Mesenchymal stem cell (in vitro differentiated cells and primary cell): Measurements from ENCODE around the gene PDE11A.

ENCODE experiments used
- DNase-seq: peaks from one replicate; pipeline ENCODE4 v3.0.0-alpha.2; 2013
- H2AFZ ChIP-seq: one replicate; pipeline ENCODE4 v1.6.1; 2013; ENCODE audit warnings: low read depth, mild to moderate bottlenecking, control low read depth, inconsistent platforms, low read length, moderate library complexity
- H2AK5ac ChIP-seq: 2 replicates; pipeline ENCODE4 v1.6.1; 2013; ENCODE audit warnings: low read length, moderate library complexity, mild to moderate bottlenecking, inconsistent platforms; ENCODE audit not compliant: severe bottlenecking
- H2BK120ac ChIP-seq: one replicate; pipeline ENCODE4 v1.6.1; 2013; ENCODE audit warnings: low read depth, mild to moderate bottlenecking, inconsistent platforms, low read length, moderate library complexity
- H2BK12ac ChIP-seq, 2 experiments: one replicate each; pipeline ENCODE4 v1.6.1; 2013; ENCODE audit warnings: inconsistent platforms in 2 of 2, low read length in 2 of 2, mild to moderate bottlenecking in 2 of 2, moderate library complexity in 2 of 2, control low read depth in 1 of 2
- H2BK15ac ChIP-seq: one replicate; pipeline ENCODE4 v1.6.1; 2013; ENCODE audit warnings: mild to moderate bottlenecking, low read depth, inconsistent platforms; ENCODE audit not compliant: poor library complexity, severe bottlenecking
- H2BK5ac ChIP-seq: 2 replicates; pipeline ENCODE4 v1.6.1; 2013; ENCODE audit warnings: low read depth, mild to moderate bottlenecking, low read length, control low read depth, inconsistent platforms; ENCODE audit not compliant: poor library complexity, severe bottlenecking
- H3K14ac ChIP-seq, 2 experiments: one replicate each; pipeline ENCODE4 v1.6.1; 2013; ENCODE audit warnings: inconsistent platforms in 2 of 2, low read length in 2 of 2, control low read depth in 1 of 2, mild to moderate bottlenecking in 1 of 2, moderate library complexity in 1 of 2
- H3K18ac ChIP-seq, 2 experiments: one replicate each; pipeline ENCODE4 v1.6.1; 2013; ENCODE audit warnings: inconsistent platforms in 2 of 2, low read length in 2 of 2, control low read depth in 1 of 2, low read depth in 1 of 2, mild to moderate bottlenecking in 1 of 2
- H3K23ac ChIP-seq, 2 experiments: one replicate each; pipeline ENCODE4 v1.6.1; 2013; ENCODE audit warnings: inconsistent platforms in 2 of 2, low read length in 2 of 2, mild to moderate bottlenecking in 2 of 2, moderate library complexity in 2 of 2, control low read depth in 1 of 2
- H3K27ac ChIP-seq: 2 replicates; pipeline ENCODE4 v1.5.1; 2013; ENCODE audit warnings: mild to moderate bottlenecking, moderate library complexity, low read length, control low read depth, inconsistent platforms; ENCODE audit not compliant: poor library complexity, severe bottlenecking
- H3K27me3 ChIP-seq, 2 experiments: 2 replicates each; pipeline versions ENCODE4 v1.6.1 to v1.7.0; 2013; ENCODE audit warnings: low read length in 2 of 2, mild to moderate bottlenecking in 2 of 2, moderate library complexity in 2 of 2, control low read depth in 1 of 2, inconsistent platforms in 1 of 2; ENCODE audit not compliant: control insufficient read depth in 1 of 2, insufficient read depth in 1 of 2
- H3K36me3 ChIP-seq, 2 experiments: 2 replicates each; pipeline versions ENCODE4 v1.6.1 to v1.7.0; 2013; ENCODE audit warnings: low read length in 2 of 2, control low read depth in 1 of 2, inconsistent platforms in 1 of 2, low read depth in 1 of 2, mild to moderate bottlenecking in 1 of 2; ENCODE audit not compliant: insufficient read depth in 2 of 2, control insufficient read depth in 1 of 2
- H3K4ac ChIP-seq, 2 experiments: one replicate each; pipeline ENCODE4 v1.6.1; 2013; ENCODE audit warnings: inconsistent platforms in 2 of 2, low read length in 2 of 2, mild to moderate bottlenecking in 2 of 2, moderate library complexity in 2 of 2, control low read depth in 1 of 2, low read depth in 1 of 2
- H3K4me1 ChIP-seq: 2 replicates; pipeline ENCODE4 v1.6.1; 2013; ENCODE audit warnings: low read depth, low read length, control low read depth; ENCODE audit not compliant: control insufficient read depth, insufficient read depth
- H3K4me2 ChIP-seq: 2 replicates; pipeline ENCODE4 v1.6.1; 2013; ENCODE audit warnings: low read length, mild to moderate bottlenecking, inconsistent platforms; ENCODE audit not compliant: poor library complexity, severe bottlenecking
- H3K4me3 ChIP-seq, 2 experiments: 2 replicates each; pipeline versions ENCODE4 v1.5.1 to v1.7.0; 2013; ENCODE audit warnings: low read length in 2 of 2, mild to moderate bottlenecking in 2 of 2, control low read depth in 1 of 2, low read depth in 1 of 2; ENCODE audit not compliant: insufficient read depth in 1 of 2
- H3K79me1 ChIP-seq: replicated peaks from 2 replicates; pipeline ENCODE4 v1.6.1; 2013; ENCODE audit warnings: mild to moderate bottlenecking, control low read depth, low read length, inconsistent platforms; ENCODE audit not compliant: poor library complexity, severe bottlenecking
- H3K9ac ChIP-seq: 2 replicates; pipeline ENCODE4 v1.7.0; 2013; ENCODE audit warnings: mild to moderate bottlenecking, low read length, moderate library complexity
- H3K9me3 ChIP-seq: 2 replicates; pipeline ENCODE4 v1.7.0; 2013; ENCODE audit warnings: mild to moderate bottlenecking, low read length; ENCODE audit not compliant: control insufficient read depth
- H4K8ac ChIP-seq: one replicate; pipeline ENCODE4 v1.6.1; 2013; ENCODE audit warnings: inconsistent platforms, mild to moderate bottlenecking, low read length, moderate library complexity
- H4K91ac ChIP-seq: one replicate; pipeline ENCODE4 v1.6.1; 2013; ENCODE audit warnings: mild to moderate bottlenecking, low read length, inconsistent platforms
- WGBS: methylation state at CpG from one replicate; pipeline ENCODE4 v1.1.7; 2013; ENCODE audit warnings: mixed read lengths; 5-methylcytosine and 5-hydroxymethylcytosine counted together

Gene PDE11A

GRCh38 chr2:177873915-177874314 lies 198.7 kb downstream of the PDE11A start:
- Histone ChIP-seq H3K36me3 (no peaks in the 10 kb centered on the region), H3K4me1 (no peaks in the 10 kb centered on the region), H3K79me1 (no peaks in the 10 kb centered on the region), H3K9me3 (no peaks in the 10 kb centered on the region), H3K27ac (no peak overlapping the region), H3K27me3 (no peaks in the 10 kb centered on the region), H3K9ac (no peak overlapping the region), H2BK12ac (no peak overlapping the region), H3K4me3 (no peak overlapping the region), H3K18ac (no peak overlapping the region), H3K4ac (no peak overlapping the region), H2BK15ac (no peak overlapping the region), H3K23ac (no peak overlapping the region), H4K91ac (no peak overlapping the region), H3K4me2 (no peak overlapping the region), H4K8ac (no peak overlapping the region), H2BK120ac (no peak overlapping the region), H2BK5ac (no peak overlapping the region), H2AFZ (no peak overlapping the region), H2AK5ac (no peak overlapping the region), H3K14ac (no peak overlapping the region)
- 86% methylated on average over 1 of the region's 1 CpG for WGBS
- no peak for DNase-seq

DNA sequence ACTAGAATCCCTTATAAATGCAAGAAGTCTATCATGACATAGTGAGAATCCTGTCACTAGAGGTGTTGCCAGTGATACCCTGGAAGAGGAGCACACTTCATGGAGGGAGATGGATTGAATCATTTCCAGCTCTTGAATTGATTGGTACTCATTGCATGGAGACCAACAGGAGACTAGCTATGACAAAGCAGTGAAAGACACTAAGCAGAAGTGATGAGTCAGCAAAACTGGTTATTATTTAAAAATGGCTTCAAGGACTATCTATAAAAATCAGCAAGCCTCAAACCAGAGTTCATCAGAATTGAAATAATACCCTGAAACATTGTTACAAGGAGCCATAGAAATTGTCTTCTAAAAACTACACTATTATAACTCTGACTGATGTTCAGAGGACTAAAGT lies 200.3 kb downstream of the PDE11A start:
- H4K8ac ChIP-seq = no peak overlapping the region
- H2BK120ac ChIP-seq = no peak overlapping the region
- H3K9me3 ChIP-seq = no peaks in the 10 kb centered on the region
- no peaks in the 10 kb centered on the region for H3K27me3 ChIP-seq
- no peak overlapping the region for H2AFZ ChIP-seq
- no peak overlapping the region for H2BK15ac ChIP-seq
- H2AK5ac ChIP-seq = no peak overlapping the region
- H3K18ac ChIP-seq = no peak overlapping the region
- H3K79me1 ChIP-seq = no peaks in the 10 kb centered on the region
- no peak overlapping the region for H3K14ac ChIP-seq
- H3K4me2 ChIP-seq = no peak overlapping the region
- H3K9ac ChIP-seq = no peak overlapping the region
- H3K23ac ChIP-seq = no peak overlapping the region
- no peak overlapping the region for H4K91ac ChIP-seq
- H2BK12ac ChIP-seq = no peak overlapping the region
- no peak overlapping the region for H3K4ac ChIP-seq
- no peak overlapping the region for H2BK5ac ChIP-seq
- no peak overlapping the region for H3K4me3 ChIP-seq
- no peak for DNase-seq
- H3K27ac ChIP-seq = no peak overlapping the region
- no peaks in the 10 kb centered on the region for H3K4me1 ChIP-seq
- H3K36me3 ChIP-seq = no peaks in the 10 kb centered on the region

DNA sequence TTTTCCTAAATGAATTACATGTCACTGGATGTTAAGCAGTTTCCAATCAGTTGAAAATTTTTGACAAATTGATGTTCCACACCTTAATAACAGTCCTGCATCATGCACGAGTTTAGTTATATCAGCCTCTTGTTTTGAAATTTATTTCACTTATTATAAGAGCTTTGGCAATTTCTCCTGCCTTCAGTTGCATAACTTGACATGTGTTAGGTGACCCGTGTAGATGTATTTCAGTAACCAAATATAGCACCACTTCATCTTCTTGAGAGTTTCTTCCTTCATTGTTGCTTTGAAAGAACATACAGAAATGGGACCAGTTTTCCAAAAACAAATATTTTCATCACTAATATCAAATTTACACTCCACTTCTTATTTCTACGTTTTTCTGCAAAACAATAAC lies 202.7 kb downstream of the PDE11A start:
- H4K8ac ChIP-seq = no peak overlapping the region
- no peak overlapping the region for H3K23ac ChIP-seq
- H2AFZ ChIP-seq = no peak overlapping the region
- no peak overlapping the region for H2BK120ac ChIP-seq
- no peak overlapping the region for H2BK5ac ChIP-seq
- H3K4me3 ChIP-seq = no peak overlapping the region
- H3K4me2 ChIP-seq = no peak overlapping the region
- no peaks in the 10 kb centered on the region for H3K27me3 ChIP-seq
- no peak overlapping the region for H2BK12ac ChIP-seq
- no peaks in the 10 kb centered on the region for H3K4me1 ChIP-seq
- H2BK15ac ChIP-seq = no peak overlapping the region
- 80% methylated on average over 2 of the region's 3 CpGs for WGBS
- no peaks in the 10 kb centered on the region for H3K36me3 ChIP-seq
- no peak overlapping the region for H3K27ac ChIP-seq
- no peak overlapping the region for H4K91ac ChIP-seq
- H3K18ac ChIP-seq = no peak overlapping the region
- H3K9me3 ChIP-seq = no peaks in the 10 kb centered on the region
- H2AK5ac ChIP-seq = no peak overlapping the region
- H3K9ac ChIP-seq = no peak overlapping the region
- no peak overlapping the region for H3K4ac ChIP-seq
- no peak overlapping the region for H3K14ac ChIP-seq
- DNase-seq = no peak
- no peaks in the 10 kb centered on the region for H3K79me1 ChIP-seq

DNA sequence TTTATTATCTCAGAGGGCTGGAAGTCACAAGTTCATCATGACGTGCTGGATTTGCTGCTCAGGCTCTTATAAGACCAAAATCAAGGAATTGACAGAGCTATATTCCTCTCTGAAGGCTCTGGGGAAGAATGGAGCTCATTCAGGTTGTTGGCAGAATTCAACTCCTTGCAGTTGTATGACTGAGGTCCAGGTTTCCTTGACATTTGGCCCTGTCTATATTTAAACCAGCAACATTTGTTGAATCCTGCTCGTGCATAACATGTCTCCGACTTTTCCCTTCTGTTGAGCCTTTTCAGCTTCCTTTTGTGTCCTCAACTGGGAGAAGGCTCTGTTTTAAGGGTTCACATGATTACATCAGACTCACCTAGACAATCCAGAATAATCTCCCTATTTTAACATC lies 203.4 kb downstream of the PDE11A start:
- no peak overlapping the region for H3K23ac ChIP-seq
- no peak overlapping the region for H3K14ac ChIP-seq
- H4K91ac ChIP-seq = no peak overlapping the region
- H3K79me1 ChIP-seq = no peaks in the 10 kb centered on the region
- H3K27me3 ChIP-seq = no peaks in the 10 kb centered on the region
- WGBS = 73% methylated on average over 3 of the region's 3 CpGs
- H3K4me2 ChIP-seq = no peak overlapping the region
- no peak for DNase-seq
- H3K4me1 ChIP-seq = no peaks in the 10 kb centered on the region
- no peak overlapping the region for H2AK5ac ChIP-seq
- no peak overlapping the region for H2BK15ac ChIP-seq
- H2AFZ ChIP-seq = no peak overlapping the region
- no peak overlapping the region for H3K4ac ChIP-seq
- H3K4me3 ChIP-seq = no peak overlapping the region
- H2BK12ac ChIP-seq = no peak overlapping the region
- no peak overlapping the region for H4K8ac ChIP-seq
- no peak overlapping the region for H2BK120ac ChIP-seq
- no peak overlapping the region for H3K27ac ChIP-seq
- H3K9me3 ChIP-seq = no peaks in the 10 kb centered on the region
- H3K18ac ChIP-seq = no peak overlapping the region
- H3K36me3 ChIP-seq = no peaks in the 10 kb centered on the region
- no peak overlapping the region for H2BK5ac ChIP-seq
- no peak overlapping the region for H3K9ac ChIP-seq
